ENCODE results near the gene UXS1. TPM values are rescaled to one million over a fixed set of nuclear protein-coding genes. Genes with fewer than 3 reads are reported as not detected.

UXS1 gene
- total RNA-seq, 4 donors from 2014 or later: 18.5 to 26.5 (median 22.8) TPM

DNA sequence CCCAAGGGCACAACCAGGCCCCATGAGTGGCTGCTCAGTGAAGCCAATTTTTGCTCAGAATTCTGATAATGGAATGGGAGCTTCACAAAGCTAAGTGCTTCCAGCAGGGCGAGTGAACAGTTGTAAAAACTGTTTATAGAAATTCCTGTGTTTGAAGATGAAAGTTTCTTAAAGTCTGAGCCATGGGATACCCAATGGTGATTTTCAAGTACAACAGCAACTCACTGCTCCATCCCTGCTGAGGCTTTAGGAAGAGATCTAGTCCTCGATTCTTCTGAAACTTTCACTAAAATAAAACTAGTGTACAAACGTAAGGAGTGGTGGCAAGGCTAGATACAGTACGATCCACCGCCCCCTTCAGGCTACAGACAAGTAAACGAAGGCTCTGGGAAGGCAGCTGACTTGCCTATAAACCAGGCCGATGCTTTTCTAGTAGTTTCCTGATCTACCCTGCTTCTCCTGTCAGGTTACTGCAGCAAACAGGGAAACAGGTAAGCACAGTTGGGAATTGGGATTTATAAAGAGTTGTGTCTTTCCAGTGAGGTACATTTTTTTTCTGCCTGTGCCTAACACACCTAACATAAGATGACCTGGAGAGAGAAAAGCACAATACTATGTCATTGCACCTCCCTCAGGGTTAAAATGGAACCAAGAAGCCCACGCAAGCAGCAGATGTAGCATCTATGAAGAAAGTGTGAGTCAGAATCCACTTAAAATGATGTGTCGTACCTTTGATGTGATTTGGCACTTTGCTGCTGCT, 108.7 kb downstream of the UXS1 start:
- TF ChIP-seq, protein P1, sequence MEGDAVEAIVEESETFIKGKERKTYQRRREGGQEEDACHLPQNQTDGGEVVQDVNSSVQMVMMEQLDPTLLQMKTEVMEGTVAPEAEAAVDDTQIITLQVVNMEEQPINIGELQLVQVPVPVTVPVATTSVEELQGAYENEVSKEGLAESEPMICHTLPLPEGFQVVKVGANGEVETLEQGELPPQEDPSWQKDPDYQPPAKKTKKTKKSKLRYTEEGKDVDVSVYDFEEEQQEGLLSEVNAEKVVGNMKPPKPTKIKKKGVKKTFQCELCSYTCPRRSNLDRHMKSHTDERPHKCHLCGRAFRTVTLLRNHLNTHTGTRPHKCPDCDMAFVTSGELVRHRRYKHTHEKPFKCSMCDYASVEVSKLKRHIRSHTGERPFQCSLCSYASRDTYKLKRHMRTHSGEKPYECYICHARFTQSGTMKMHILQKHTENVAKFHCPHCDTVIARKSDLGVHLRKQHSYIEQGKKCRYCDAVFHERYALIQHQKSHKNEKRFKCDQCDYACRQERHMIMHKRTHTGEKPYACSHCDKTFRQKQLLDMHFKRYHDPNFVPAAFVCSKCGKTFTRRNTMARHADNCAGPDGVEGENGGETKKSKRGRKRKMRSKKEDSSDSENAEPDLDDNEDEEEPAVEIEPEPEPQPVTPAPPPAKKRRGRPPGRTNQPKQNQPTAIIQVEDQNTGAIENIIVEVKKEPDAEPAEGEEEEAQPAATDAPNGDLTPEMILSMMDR (IDR thresholded peaks at IDR 0.05; ENCODE audit: low read depth): no peak

DNA sequence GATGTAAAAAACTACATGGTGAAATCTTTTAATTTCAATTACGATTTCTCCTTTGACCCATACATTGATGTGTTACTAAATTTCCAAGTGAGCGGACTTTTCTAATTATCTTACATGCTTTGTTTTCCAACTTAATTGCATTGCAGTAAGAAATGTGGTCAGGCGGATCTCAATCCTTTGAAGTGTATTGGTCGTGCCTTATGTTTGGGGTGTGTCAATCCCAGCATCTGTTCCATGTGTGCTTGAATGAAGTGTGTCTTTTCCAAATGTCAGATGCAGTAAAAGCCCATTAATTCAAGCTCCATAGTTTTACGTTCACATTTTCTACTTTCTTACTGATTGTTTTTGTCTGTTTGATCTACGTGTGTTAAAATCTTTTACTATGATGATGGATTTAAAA, 113.1 kb downstream of the UXS1 start:
- TF ChIP-seq, protein P1 (IDR thresholded peaks at IDR 0.05; ENCODE audit: low read depth): no peak

DNA sequence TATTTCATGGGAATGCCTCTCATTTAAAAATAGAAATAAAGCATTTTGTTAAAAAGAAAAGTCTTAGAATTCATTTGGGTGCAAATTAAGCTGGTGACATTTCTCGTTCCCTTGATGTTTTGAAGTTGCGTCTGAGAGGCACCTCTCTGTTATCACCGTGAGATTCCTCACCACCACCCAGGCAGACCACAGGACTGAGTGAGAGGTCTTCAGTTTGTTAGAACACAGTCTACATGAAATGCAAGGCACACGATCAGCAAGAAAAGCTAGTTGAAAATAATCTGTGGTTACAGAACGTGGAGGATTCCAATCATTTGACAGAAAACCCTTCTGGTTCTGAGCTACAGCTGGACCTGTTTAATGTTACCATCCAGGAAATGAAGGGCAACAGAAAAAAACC, 116.0 kb downstream of the UXS1 start:
- TF ChIP-seq, protein P1 (IDR thresholded peaks at IDR 0.05; ENCODE audit: low read depth): no peak

DNA sequence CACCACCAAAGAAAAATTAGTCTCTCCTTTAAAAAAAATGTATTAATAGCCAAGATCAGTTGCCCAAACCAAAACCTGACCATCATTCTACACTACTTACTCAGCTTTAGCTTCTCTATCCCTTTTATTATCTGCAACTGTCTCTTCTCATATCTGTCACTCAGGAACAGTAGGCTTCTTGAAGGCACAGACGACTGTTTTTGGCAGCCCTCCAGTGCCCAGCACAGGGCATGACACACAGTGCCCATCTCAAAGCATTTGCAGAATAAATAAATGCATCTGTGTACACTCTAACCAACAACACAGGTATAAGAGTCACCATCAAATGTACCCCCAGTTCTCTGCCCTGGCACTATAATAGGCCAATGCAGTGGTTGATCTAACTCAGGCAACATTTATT, 117.2 kb downstream of the UXS1 start:
- TF ChIP-seq, protein P1 (IDR thresholded peaks at IDR 0.05; ENCODE audit: low read depth): no peak

DNA sequence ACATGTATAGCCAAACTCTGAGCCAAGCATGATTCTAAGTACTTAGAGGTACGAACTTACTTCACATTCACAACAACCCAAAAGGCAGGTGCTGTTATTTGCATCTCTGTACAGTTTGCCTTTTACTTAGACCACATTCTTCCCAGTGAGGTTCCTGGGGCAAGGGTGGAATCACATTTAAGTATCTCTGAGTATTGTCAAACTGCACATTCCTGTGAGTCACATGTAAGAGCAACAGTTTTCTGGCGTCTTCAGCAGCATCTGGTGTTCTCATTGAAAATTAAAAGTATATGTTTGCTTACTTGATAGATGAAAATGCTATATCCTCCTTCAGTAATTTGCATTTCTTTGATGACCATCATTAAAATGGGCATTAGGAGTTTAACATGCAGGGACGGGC, 119.1 kb downstream of the UXS1 start:
- TF ChIP-seq, protein P1 (IDR thresholded peaks at IDR 0.05; ENCODE audit: low read depth): no peak

DNA sequence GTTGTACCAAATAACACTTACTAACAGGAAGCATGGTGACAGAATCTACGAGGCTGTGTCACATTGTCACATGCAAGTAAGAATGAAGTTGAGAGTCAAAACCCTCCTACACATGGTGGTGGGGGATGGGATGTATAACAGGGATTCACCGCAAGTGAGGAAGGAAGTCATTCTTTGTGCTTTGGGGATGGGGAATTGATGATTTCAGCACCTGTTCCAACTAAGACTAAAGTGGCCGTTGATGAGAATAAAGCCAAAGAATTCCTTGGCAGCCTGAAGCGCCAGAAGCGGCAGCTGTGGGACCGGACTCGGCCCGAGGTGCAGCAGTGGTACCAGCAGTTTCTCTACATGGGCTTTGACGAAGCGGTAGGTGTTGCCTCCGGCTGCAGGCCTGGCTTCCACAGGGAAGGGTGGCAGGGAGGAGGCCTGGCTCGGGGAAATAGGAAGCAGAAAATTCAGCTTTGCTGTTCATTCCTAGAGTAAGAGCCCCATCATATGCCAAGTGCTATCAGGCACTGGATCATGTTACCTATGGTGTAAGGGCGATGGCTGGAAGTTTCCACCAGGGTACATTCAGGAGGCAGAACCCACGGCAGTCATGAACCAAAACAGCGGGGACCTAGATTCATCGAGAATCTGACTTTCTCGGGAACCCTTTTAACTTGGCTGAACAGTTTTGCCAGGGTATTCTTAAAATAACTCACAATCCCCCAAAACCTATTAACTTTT, 120.3 kb downstream of the UXS1 start:
- TF ChIP-seq, protein P1 (IDR thresholded peaks at IDR 0.05; ENCODE audit: low read depth): no peak

DNA sequence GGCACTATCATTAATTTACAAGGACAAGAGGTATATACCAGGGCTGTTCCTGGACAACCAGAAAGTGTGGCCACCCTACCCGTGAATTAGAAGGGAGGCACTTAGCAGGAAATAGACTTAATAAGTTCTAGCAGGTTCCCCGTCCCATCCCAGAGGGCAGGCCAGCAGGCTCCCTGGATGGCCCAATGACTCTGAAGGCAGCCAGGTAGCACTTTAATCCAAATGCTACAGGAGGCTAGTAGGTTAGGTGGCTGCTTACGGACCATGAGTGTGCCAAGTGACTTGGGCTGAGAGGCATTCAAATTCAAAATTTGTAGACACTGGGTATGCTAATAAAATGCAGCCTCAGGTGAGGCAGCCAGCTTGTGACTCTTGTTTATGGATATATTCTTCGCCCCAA, 123.9 kb downstream of the UXS1 start:
- TF ChIP-seq, protein P1 (IDR thresholded peaks at IDR 0.05; ENCODE audit: low read depth): no peak

Measured in subcutaneous adipose tissue (tissue), 4 donors.